Spleen (tissue), 13 donors: ENCODE data around the gene ZNF239. TPM values are rescaled to one million over a fixed set of nuclear protein-coding genes. Genes with fewer than 3 reads are reported as not detected.
A peak's percentile ranks its signal among the peaks of the same experiment; 100 is the strongest.

ENCODE experiments used
- DNase-seq: peaks from one replicate; pipeline ENCODE4 v3.0.0-alpha.2; 2020
- H3K27ac ChIP-seq, 8 donors: fragments of 200-600 bp; sonication (generic) in 7 of 8; 1 replicate in 4 of 8; 2 replicates in 4 of 8; pipeline versions ENCODE4 v1.5.0 to v1.8.0; 2016 to 2021; ENCODE audit warnings: inconsistent platforms in 4 of 8, mild to moderate bottlenecking in 4 of 8, moderate library complexity in 1 of 8
- H3K27me3 ChIP-seq, 7 donors: fragments of 200-600 bp; sonication (generic) in 6 of 7; replicated peaks in 1 of 7; 1 replicate in 4 of 7; 2 replicates in 3 of 7; pipeline versions ENCODE4 v1.5.0 to v1.8.0; 2016 to 2021; ENCODE audit warnings: inconsistent platforms in 3 of 7, mild to moderate bottlenecking in 1 of 7
- H3K36me3 ChIP-seq, 6 donors: fragments of 200-600 bp; sonication (generic) in 5 of 6; 1 replicate in 4 of 6; 2 replicates in 2 of 6; pipeline versions ENCODE4 v1.5.0 to v1.8.0; 2016 to 2021; ENCODE audit warnings: inconsistent platforms in 2 of 6
- H3K4me1 ChIP-seq, 6 donors: fragments of 200-600 bp; sonication (generic) in 5 of 6; 1 replicate in 3 of 6; 2 replicates in 3 of 6; pipeline versions ENCODE4 v1.5.0 to v1.8.0; 2016 to 2021; ENCODE audit warnings: inconsistent platforms in 3 of 6
- H3K4me3 ChIP-seq, 8 donors: fragments of 200-600 bp; sonication (generic) in 7 of 8; 1 replicate in 4 of 8; 2 replicates in 4 of 8; pipeline versions ENCODE4 v1.5.0 to v1.8.0; 2016 to 2021; ENCODE audit warnings: inconsistent platforms in 4 of 8, mild to moderate bottlenecking in 4 of 8, moderate library complexity in 2 of 8
- H3K9me3 ChIP-seq, 8 donors: fragments of 200-600 bp; sonication (generic) in 7 of 8; 1 replicate in 4 of 8; 2 replicates in 4 of 8; pipeline versions ENCODE4 v1.5.0 to v1.8.0; 2016 to 2021; ENCODE audit warnings: inconsistent platforms in 4 of 8
- POLR2A ChIP-seq, 3 donors: fragments of 450-650 bp; IDR thresholded peaks; one replicate each; pipeline ENCODE4 v1.5.1; 2017; ENCODE audit warnings: antibody characterized with exemption in 3 of 3, mild to moderate bottlenecking in 1 of 3
- POLR2AphosphoS5 ChIP-seq, 3 donors: sonication (generic); formaldehyde crosslinking; IDR thresholded peaks; one replicate each; pipeline ENCODE4 v1.5.1; 2017; ENCODE audit warnings: antibody characterized with exemption in 3 of 3
- WGBS, 5 donors: extraction: QIAGEN DNeasy Blood & Tissue Kit in 3 of 5; methylation state at CpG; one replicate each; pipeline versions ENCODE4 v1.1.5 to v1.1.7; 2013 to 2018; 5-methylcytosine and 5-hydroxymethylcytosine counted together
- intact Hi-C: fragments of 100-400 bp; cut with DNase I; formaldehyde crosslinking; loops from one replicate; pipeline ENCODE4 v1.15.0; 2023; ENCODE audit warnings: low total_unique reads
- long read RNA-seq, 2 donors: transcript quantifications; one replicate each; lab custom pipeline, GENCODE V29; 2026
- polyA plus RNA-seq, 3 donors: library from polyadenylated mRNA; stranded (reverse); fragments of 200-250 nt; gene quantifications; one replicate each; pipeline ENCODE4 v1.2.1, GENCODE V29; 2013
- total RNA-seq, 7 donors: library from RNA; depleted of rRNA in 3 of 7; stranded (reverse); fragments of >200 nt in 3 of 7; fragmentation: NEBNext Ultra II Directional in 4 of 7; extraction: Animal tissue kit (Norgen Biotek cat#: 25700) in 4 of 7; gene quantifications; one replicate each; pipeline versions ENCODE4 v1.1.0 to v1.2.1, GENCODE V29; 2016 to 2021
- TF ChIP-seq, protein P1 (sequence below), 11 experiments: fragments of 200-600 bp in 7 of 11; fragments of 450-650 bp in 4 of 11; sonication (generic) in 4 of 11; IDR thresholded peaks in 8 of 11; conservative IDR thresholded peaks in 3 of 11; 1 replicate in 7 of 11; 2 replicates in 4 of 11; pipeline versions ENCODE4 v1.4.0 to v1.8.0; 2016 to 2021; ENCODE audit warnings: antibody characterized with exemption in 11 of 11, inconsistent platforms in 4 of 11, mild to moderate bottlenecking in 1 of 11
- donor health status: healthy with polysubstance abuse.
- donor health status: DM: no; HTN: no; CAD: no; lungs with moderate emphysema.
- donor health status: DM: no; HTN: no; CAD: no.
- donor health status: Bipolar disorder and iron deficiency.
- donor health status: healthy.
- donor health status: DM: no; HTN: no; CAD: no.
- donor health status: DM: yes; HTN: yes; CAD: no.

ZNF239 gene
- total RNA-seq (1 to 10 TPM; 1.8 to 4.4 (median 3.1) TPM), polyA plus RNA-seq (1 to 10 TPM; 2.0 to 2.5 (median 2.2) TPM)
- long read RNA-seq, donor 1, partial matches to known transcripts = 0 of 2 reads
- long read RNA-seq, donor 1, other reads (novel, unspliced or antisense) = 0 of 2 reads
- long read RNA-seq, donor 2, partial matches to known transcripts = 0 of 1 reads
- long read RNA-seq, donor 2, other reads (novel, unspliced or antisense) = 0 of 1 reads

DNA sequence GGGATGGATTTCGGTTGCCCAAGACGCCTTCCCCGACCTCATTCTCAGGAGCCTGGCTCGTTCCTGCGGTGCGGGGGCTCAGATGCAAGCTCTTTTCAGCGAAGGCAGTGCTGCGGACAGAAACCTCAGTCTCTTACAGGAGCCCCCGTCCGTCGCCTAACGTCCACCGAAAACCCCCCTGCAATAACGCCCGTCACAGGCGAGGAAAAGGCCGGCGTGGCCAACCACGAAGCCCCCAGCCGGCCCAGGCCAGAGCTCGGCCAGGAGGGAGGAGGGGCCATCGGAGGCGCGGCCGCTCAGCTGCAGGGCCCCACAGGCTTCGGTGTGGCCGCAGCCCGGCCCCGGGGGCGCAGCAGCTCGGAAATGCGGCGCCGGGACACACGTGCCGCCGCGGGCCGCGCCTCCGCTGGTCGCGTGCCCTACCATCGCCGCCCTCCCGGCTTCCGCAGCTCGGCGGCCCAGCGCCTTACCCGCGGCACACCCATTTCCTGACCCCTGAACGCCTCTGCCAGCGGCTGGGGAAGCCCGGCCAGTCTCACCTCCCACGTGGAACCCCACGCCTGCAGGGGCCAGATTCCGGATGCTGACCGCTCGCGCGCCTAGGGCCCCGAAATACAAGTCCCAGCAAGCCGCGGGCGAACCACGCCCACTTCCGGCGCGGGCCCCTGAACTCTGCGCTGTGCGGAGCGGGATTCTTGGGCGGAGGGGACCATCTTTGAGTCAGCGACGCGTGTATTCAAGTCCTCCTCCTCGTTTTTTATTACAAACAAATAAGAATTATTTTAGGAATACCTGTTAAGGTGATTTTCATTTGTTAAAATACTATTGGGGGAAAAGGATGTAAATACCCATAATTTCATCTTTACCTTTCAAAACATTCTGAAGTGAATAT is at the start of gene ZNF239:
TSS of gene ZNF239 (minus strand) at position 616 of the 892 bp plus-strand sequence. CDS start 16,537 bp downstream, outside the sequence.
- H3K27me3 ChIP-seq = peaks cover 0 to 6% (median 0%) of the 10 kb centered on the region in 7 donors
- peaks cover 0 to 9% (median 0%) of the 10 kb centered on the region in 8 donors for H3K9me3 ChIP-seq
- peaks cover 9 to 46% (median 17%) of the 10 kb centered on the region in 6 donors for H3K4me1 ChIP-seq
- H3K27ac ChIP-seq = peak within 1 kb of the TSS; percentile 52 to 83 (median 74)
- peak; percentile 96 for DNase-seq
- H3K36me3 ChIP-seq = peaks cover 0 to 11% (median 0%) of the 10 kb centered on the region in 6 donors
- intact Hi-C loops = no loop called here
- H3K4me3 ChIP-seq = peak within 1 kb of the TSS; percentile 38 to 75 (median 53)
- WGBS, 5 donors = 10 to 21% (median 15%) methylated on average over 19 to 78 of the region's 78 CpGs
- TF ChIP-seq POLR2AphosphoS5 (IDR thresholded peaks at IDR 0.05) = peak; percentile 83 to 89 (median 86)
- TF ChIP-seq, protein P1, sequence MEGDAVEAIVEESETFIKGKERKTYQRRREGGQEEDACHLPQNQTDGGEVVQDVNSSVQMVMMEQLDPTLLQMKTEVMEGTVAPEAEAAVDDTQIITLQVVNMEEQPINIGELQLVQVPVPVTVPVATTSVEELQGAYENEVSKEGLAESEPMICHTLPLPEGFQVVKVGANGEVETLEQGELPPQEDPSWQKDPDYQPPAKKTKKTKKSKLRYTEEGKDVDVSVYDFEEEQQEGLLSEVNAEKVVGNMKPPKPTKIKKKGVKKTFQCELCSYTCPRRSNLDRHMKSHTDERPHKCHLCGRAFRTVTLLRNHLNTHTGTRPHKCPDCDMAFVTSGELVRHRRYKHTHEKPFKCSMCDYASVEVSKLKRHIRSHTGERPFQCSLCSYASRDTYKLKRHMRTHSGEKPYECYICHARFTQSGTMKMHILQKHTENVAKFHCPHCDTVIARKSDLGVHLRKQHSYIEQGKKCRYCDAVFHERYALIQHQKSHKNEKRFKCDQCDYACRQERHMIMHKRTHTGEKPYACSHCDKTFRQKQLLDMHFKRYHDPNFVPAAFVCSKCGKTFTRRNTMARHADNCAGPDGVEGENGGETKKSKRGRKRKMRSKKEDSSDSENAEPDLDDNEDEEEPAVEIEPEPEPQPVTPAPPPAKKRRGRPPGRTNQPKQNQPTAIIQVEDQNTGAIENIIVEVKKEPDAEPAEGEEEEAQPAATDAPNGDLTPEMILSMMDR (IDR thresholded peaks at IDR 0.05 in 8 of 11, conservative IDR thresholded peaks at IDR 0.05 in 3 of 11) = peak in 4 of 11 experiments; percentile 9 to 22 (median 14)
- TF ChIP-seq POLR2A (IDR thresholded peaks at IDR 0.05) = no peak

DNA sequence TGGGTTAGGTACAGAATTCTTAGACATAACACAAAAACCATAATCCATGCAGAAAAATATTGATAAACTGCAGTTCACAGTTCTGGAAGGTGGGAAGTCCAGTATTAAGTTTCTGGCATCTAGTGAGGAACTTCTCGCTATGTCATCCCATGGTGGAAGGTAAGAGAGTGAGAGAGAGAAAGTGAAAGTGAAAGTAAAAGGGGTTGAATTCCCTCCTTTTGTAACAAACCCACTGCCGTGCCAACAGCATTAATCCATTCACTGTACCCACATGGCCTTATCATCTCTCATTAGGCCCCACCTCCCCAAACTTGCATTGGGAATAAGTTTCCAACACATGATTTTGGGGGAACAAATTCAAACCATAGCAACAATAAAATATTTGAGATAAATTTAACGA is 48.9 kb upstream of the ZNF239 start:
- Histone ChIP-seq H3K9me3 (peaks cover 0 to 58% (median 30%) of the 10 kb centered on the region in 8 donors), H3K36me3 (no peaks in the 10 kb centered on the region), H3K4me1 (peaks cover 0 to 7% (median 0%) of the 10 kb centered on the region in 6 donors), H3K4me3 (peak overlapping the region in 7 of 8 donors; percentile 2 to 59 (median 22)), H3K27ac (peak overlapping the region in 3 of 8 donors; percentile 42 to 51 (median 48)), H3K27me3 (no peaks in the 10 kb centered on the region)
- DNase-seq = no peak
- 43 to 64% (median 48%) methylated on average over 3 of the region's 3 CpGs for WGBS, 5 donors
- intact Hi-C loops = no loop called here
- TF ChIP-seq POLR2A (IDR thresholded peaks at IDR 0.05) (no peak), POLR2AphosphoS5 (IDR thresholded peaks at IDR 0.05) (no peak)
- TF ChIP-seq, protein P1 (IDR thresholded peaks at IDR 0.05 in 8 of 11, conservative IDR thresholded peaks at IDR 0.05 in 3 of 11) = no peak

DNA sequence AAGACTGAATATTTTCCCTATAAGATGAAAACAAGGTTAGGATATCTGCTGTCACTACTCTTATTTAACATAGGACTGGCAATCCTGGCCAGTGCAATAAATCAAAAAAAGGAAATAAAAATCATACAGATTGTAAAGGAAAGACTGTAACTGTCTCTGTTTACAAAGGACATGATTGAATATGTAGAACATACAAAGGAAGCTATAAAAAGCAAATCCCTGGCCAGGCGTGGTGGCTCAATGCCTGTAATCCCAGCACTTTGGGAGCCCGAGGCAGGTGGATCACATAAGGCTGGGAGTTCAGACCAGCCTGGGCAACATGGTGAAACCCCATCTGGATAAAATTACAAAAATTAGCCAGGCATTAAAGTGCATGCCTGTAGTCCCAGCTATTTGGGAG is 47.6 kb upstream of the ZNF239 start:
- H3K4me1 ChIP-seq = peaks cover 0 to 7% (median 0%) of the 10 kb centered on the region in 6 donors
- intact Hi-C loops = no loop called here
- no peaks in the 10 kb centered on the region for H3K27me3 ChIP-seq
- DNase-seq = no peak
- peak overlapping the region in 1 of 8 donors; percentile 26 for H3K4me3 ChIP-seq
- no peak overlapping the region for H3K27ac ChIP-seq
- H3K9me3 ChIP-seq = peaks cover 3 to 69% (median 42%) of the 10 kb centered on the region in 8 donors
- peaks cover 0 to 6% (median under 1%) of the 10 kb centered on the region in 6 donors for H3K36me3 ChIP-seq
- WGBS, 5 donors = 59 to 79% (median 77%) methylated on average over 2 of the region's 2 CpGs
- no peak for TF ChIP-seq POLR2AphosphoS5 (IDR thresholded peaks at IDR 0.05)
- TF ChIP-seq, protein P1 (IDR thresholded peaks at IDR 0.05 in 8 of 11, conservative IDR thresholded peaks at IDR 0.05 in 3 of 11) = no peak
- no peak for TF ChIP-seq POLR2A (IDR thresholded peaks at IDR 0.05)
